HepG2 (cell line): ENCODE results near the gene MACROD2. TPM values are rescaled to one million over a fixed set of nuclear protein-coding genes. Genes with fewer than 3 reads are reported as not detected.

Source experiments
- EED ChIP-seq: sonication (generic); formaldehyde crosslinking; IDR thresholded peaks from 2 replicates; pipeline ENCODE4 v1.5.0; 2020; ENCODE audit warnings: mild to moderate bottlenecking, missing genetic modification reagents
- FOXO4 ChIP-seq: sonication (generic); formaldehyde crosslinking; conservative IDR thresholded peaks from 2 replicates; pipeline ENCODE4 v1.8.1; 2023; ENCODE audit warnings: missing genetic modification reagents
- KLF16 ChIP-seq, 2 experiments: sonication (generic) in 1 of 2; formaldehyde crosslinking in 1 of 2; IDR thresholded peaks; 2 replicates each; pipeline versions ENCODE4 v1.6.1 to v1.8.0; 2016 to 2023; ENCODE audit warnings: missing genetic modification reagents in 2 of 2, missing compliant biosample characterization in 1 of 2
- KLF6 ChIP-seq: IDR thresholded peaks from 2 replicates; pipeline ENCODE4 v1.8.0; 2016; ENCODE audit warnings: missing biosample characterization, missing genetic modification reagents
- NFIC ChIP-seq: IDR thresholded peaks from 2 replicates; pipeline ENCODE4 v1.6.1; 2012; ENCODE audit warnings: mild to moderate bottlenecking, low read length, inconsistent platforms
- NPAS2 ChIP-seq: sonication (generic); formaldehyde crosslinking; IDR thresholded peaks from 2 replicates; pipeline ENCODE4 v1.8.0; 2022; ENCODE audit warnings: mild to moderate bottlenecking, missing genetic modification reagents, borderline replicate concordance
- POGK ChIP-seq: sonication (generic); formaldehyde crosslinking; conservative IDR thresholded peaks from 2 replicates; pipeline ENCODE4 v1.8.0; 2022; ENCODE audit warnings: mild to moderate bottlenecking, moderate library complexity, missing genetic modification reagents
- SCMH1 ChIP-seq: sonication (generic); formaldehyde crosslinking; IDR thresholded peaks from 2 replicates; pipeline ENCODE4 v1.9.0; 2021; ENCODE audit warnings: missing genetic modification reagents, mild to moderate bottlenecking, borderline replicate concordance
- SETDB1 ChIP-seq: sonication (generic); formaldehyde crosslinking; IDR thresholded peaks from 2 replicates; pipeline ENCODE4 v1.5.1; 2020; ENCODE audit warnings: missing genetic modification reagents, mild to moderate bottlenecking, borderline replicate concordance
- SIN3A ChIP-seq: IDR thresholded peaks from 2 replicates; pipeline ENCODE4 v1.6.1; 2011; ENCODE audit warnings: low read depth, mild to moderate bottlenecking, control low read depth, low read length, borderline replicate concordance
- SP2 ChIP-seq: sonication (generic); formaldehyde crosslinking; IDR thresholded peaks from 2 replicates; pipeline ENCODE4 v1.5.1; 2020; ENCODE audit warnings: mild to moderate bottlenecking, missing genetic modification reagents
- ZBTB7B ChIP-seq: sonication (generic); formaldehyde crosslinking; IDR thresholded peaks from 2 replicates; pipeline ENCODE4 v1.4.0; 2020; ENCODE audit warnings: missing genetic modification reagents
- ZMYM2 ChIP-seq: sonication (generic); formaldehyde crosslinking; IDR thresholded peaks from 2 replicates; pipeline ENCODE4 v1.8.0; 2022; ENCODE audit warnings: mild to moderate bottlenecking, missing genetic modification reagents
- ZNF484 ChIP-seq: sonication (generic); formaldehyde crosslinking; IDR thresholded peaks from 2 replicates; pipeline ENCODE4 v1.5.1; 2020; ENCODE audit warnings: mild to moderate bottlenecking, low read depth, missing genetic modification reagents, borderline replicate concordance
- ZNF567 ChIP-seq: sonication (generic); formaldehyde crosslinking; IDR thresholded peaks from 2 replicates; pipeline ENCODE4 v1.8.1; 2023; ENCODE audit warnings: mild to moderate bottlenecking, missing genetic modification reagents, borderline replicate concordance
- ZNF629 ChIP-seq: sonication (generic); formaldehyde crosslinking; conservative IDR thresholded peaks from 2 replicates; pipeline ENCODE4 v1.5.0; 2020; ENCODE audit warnings: missing genetic modification reagents
- ZNF713 ChIP-seq: sonication (generic); formaldehyde crosslinking; IDR thresholded peaks from 2 replicates; pipeline ENCODE4 v1.4.0; 2020; ENCODE audit warnings: mild to moderate bottlenecking, missing genetic modification reagents
- ZNF746 ChIP-seq: sonication (generic); formaldehyde crosslinking; IDR thresholded peaks from 2 replicates; pipeline ENCODE4 v1.8.0; 2022; ENCODE audit warnings: mild to moderate bottlenecking, missing genetic modification reagents
- ZNF776 ChIP-seq: sonication (generic); formaldehyde crosslinking; IDR thresholded peaks from 2 replicates; pipeline ENCODE4 v1.4.0; 2020; ENCODE audit warnings: mild to moderate bottlenecking, missing genetic modification reagents
- polyA plus RNA-seq, 8 experiments: library from polyadenylated mRNA; depleted of rRNA in 3 of 8; stranded (reverse) in 7 of 8; unstranded in 1 of 8; fragments of >200 nt; fragmentation: Illumina TruSeq in 4 of 8; extraction: Trizol in 4 of 8; gene quantifications; 2 replicates each; pipeline versions ENCODE4 v1.2.1 to v1.2.3, GENCODE V29; 2011 to 2016; ENCODE audit warnings: low read depth in 4 of 8, missing spikeins in 1 of 8, mixed read lengths in 1 of 8; ENCODE audit not compliant: insufficient read depth in 1 of 8
- total RNA-seq, 5 experiments: library from RNA; depleted of rRNA; stranded (reverse); fragments of >200 nt; fragmentation: Illumina TruSeq; extraction: Trizol; gene quantifications; 2 replicates each; pipeline ENCODE4 v1.2.3, GENCODE V29; 2016; ENCODE audit warnings: low read depth in 1 of 5
- TF ChIP-seq, protein P1 (sequence below): sonication (generic); formaldehyde crosslinking; IDR thresholded peaks from 2 replicates; pipeline ENCODE4 v1.5.0; 2020; ENCODE audit warnings: missing genetic modification reagents, mild to moderate bottlenecking, borderline replicate concordance
- TF ChIP-seq, protein P2 (sequence below): sonication (generic); formaldehyde crosslinking; IDR thresholded peaks from 2 replicates; pipeline ENCODE4 v1.4.0; 2020; ENCODE audit warnings: missing genetic modification reagents
- TF ChIP-seq, protein P3 (sequence below): sonication (generic); IDR thresholded peaks from 2 replicates; pipeline ENCODE4 v1.6.1; 2016; ENCODE audit warnings: low read depth, borderline replicate concordance
- TF ChIP-seq, protein P4 (sequence below): IDR thresholded peaks from 2 replicates; pipeline ENCODE4 v1.6.1; 2016

The MACROD2 gene
- total and polyA plus RNA-seq, 2 of the 13 experiments (the other 11 are each of a cell fraction or from before 2014, with no cell fraction given), result 0.13 to 0.51 TPM

- TF ChIP-seq ZNF746, result no peak
- TF ChIP-seq, protein P1, sequence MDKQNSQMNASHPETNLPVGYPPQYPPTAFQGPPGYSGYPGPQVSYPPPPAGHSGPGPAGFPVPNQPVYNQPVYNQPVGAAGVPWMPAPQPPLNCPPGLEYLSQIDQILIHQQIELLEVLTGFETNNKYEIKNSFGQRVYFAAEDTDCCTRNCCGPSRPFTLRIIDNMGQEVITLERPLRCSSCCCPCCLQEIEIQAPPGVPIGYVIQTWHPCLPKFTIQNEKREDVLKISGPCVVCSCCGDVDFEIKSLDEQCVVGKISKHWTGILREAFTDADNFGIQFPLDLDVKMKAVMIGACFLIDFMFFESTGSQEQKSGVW (CRISPR knock-in tag), result no peak
- TF ChIP-seq ZNF629, result 0 out of 2 replicates have a peak, but pooled peaks have one; percentile 12
- TF ChIP-seq ZNF567 (CRISPR knock-in tag), result no peak
- TF ChIP-seq ZNF776, result no peak
- TF ChIP-seq SP2 (CRISPR knock-in tag), result no peak
- TF ChIP-seq, protein P2, sequence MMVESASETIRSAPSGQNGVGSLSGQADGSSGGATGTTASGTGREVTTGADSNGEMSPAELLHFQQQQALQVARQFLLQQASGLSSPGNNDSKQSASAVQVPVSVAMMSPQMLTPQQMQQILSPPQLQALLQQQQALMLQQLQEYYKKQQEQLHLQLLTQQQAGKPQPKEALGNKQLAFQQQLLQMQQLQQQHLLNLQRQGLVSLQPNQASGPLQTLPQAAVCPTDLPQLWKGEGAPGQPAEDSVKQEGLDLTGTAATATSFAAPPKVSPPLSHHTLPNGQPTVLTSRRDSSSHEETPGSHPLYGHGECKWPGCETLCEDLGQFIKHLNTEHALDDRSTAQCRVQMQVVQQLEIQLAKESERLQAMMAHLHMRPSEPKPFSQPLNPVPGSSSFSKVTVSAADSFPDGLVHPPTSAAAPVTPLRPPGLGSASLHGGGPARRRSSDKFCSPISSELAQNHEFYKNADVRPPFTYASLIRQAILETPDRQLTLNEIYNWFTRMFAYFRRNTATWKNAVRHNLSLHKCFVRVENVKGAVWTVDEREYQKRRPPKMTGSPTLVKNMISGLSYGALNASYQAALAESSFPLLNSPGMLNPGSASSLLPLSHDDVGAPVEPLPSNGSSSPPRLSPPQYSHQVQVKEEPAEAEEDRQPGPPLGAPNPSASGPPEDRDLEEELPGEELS, result peak; percentile 90
- no peak for TF ChIP-seq SCMH1 (CRISPR knock-in tag)
- TF ChIP-seq, protein P3, sequence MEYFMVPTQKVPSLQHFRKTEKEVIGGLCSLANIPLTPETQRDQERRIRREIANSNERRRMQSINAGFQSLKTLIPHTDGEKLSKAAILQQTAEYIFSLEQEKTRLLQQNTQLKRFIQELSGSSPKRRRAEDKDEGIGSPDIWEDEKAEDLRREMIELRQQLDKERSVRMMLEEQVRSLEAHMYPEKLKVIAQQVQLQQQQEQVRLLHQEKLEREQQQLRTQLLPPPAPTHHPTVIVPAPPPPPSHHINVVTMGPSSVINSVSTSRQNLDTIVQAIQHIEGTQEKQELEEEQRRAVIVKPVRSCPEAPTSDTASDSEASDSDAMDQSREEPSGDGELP, result no peak
- TF ChIP-seq, protein P4, sequence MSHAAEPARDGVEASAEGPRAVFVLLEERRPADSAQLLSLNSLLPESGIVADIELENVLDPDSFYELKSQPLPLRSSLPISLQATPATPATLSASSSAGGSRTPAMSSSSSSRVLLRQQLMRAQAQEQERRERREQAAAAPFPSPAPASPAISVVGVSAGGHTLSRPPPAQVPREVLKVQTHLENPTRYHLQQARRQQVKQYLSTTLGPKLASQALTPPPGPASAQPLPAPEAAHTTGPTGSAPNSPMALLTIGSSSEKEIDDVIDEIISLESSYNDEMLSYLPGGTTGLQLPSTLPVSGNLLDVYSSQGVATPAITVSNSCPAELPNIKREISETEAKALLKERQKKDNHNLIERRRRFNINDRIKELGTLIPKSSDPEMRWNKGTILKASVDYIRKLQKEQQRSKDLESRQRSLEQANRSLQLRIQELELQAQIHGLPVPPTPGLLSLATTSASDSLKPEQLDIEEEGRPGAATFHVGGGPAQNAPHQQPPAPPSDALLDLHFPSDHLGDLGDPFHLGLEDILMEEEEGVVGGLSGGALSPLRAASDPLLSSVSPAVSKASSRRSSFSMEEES (CRISPR knock-in tag), result peak; percentile 79
- TF ChIP-seq ZNF713, result no peak
- TF ChIP-seq POGK (CRISPR knock-in tag), result peak; percentile 79
- TF ChIP-seq KLF6 (CRISPR knock-in tag), result peak; percentile 86
- TF ChIP-seq ZNF484, result no peak
- no peak for TF ChIP-seq ZMYM2
- peak; percentile 83 for TF ChIP-seq NFIC
- TF ChIP-seq NPAS2 (CRISPR knock-in tag), result no peak
- no peak for TF ChIP-seq SIN3A
- TF ChIP-seq EED (CRISPR knock-in tag), result no peak
- no peak for TF ChIP-seq FOXO4 (CRISPR knock-in tag)
- TF ChIP-seq KLF16 (CRISPR knock-in tag; IDR thresholded peaks at IDR 0.05), result peak in 1 of 2 experiments; percentile 74; a peak in 1 of 4 replicates
- TF ChIP-seq ZBTB7B, result 0 out of 2 replicates have a peak, but pooled peaks have one; percentile 37
- TF ChIP-seq SETDB1 (CRISPR knock-in tag), result 0 out of 2 replicates have a peak, but pooled peaks have one; percentile 45
These were observed 995.7 kb downstream of the MACROD2 start (continued) for GRCh38 chr20:14991023-14991422.
